B cell (primary cell): Measurements from ENCODE around the gene C1orf87.

Source experiments
- CTCF ChIP-seq: fragments of 200-600 bp; IDR thresholded peaks from one replicate; pipeline ENCODE4 v1.8.0; 2022; ENCODE audit warnings: antibody characterized with exemption, mild to moderate bottlenecking
- EZH2 ChIP-seq: IDR thresholded peaks from 2 replicates; pipeline ENCODE4 v1.6.1; 2012; ENCODE audit warnings: borderline replicate concordance, low read depth, mild to moderate bottlenecking, moderate library complexity, low read length; ENCODE audit not compliant: insufficient read depth, poor library complexity, severe bottlenecking

GRCh38 chr1:60103186-60103585 is 29.6 kb upstream of the C1orf87 start:
- TF ChIP-seq CTCF = no peak
- no peak for TF ChIP-seq EZH2
